Lower leg skin (tissue), 4 donors: ENCODE data around the gene RAD23B. TPM values are rescaled to one million over a fixed set of nuclear protein-coding genes. Genes with fewer than 3 reads are reported as not detected.

Experiments
- DNase-seq, 2 donors: peaks; one replicate each; pipeline ENCODE4 v3.0.0-alpha.2; 2019; ENCODE audit warnings: low spot score in 2 of 2
- H3K4me3 ChIP-seq: fragments of 200-600 bp; sonication (generic); 2 replicates; pipeline ENCODE4 v1.5.1; 2017; ENCODE audit warnings: mild to moderate bottlenecking, low read depth; ENCODE audit not compliant: poor library complexity, severe bottlenecking
- POLR2A ChIP-seq, 2 donors: fragments of 450-650 bp; IDR thresholded peaks; one replicate each; pipeline ENCODE4 v1.6.1; 2016 to 2017; ENCODE audit warnings: antibody characterized with exemption in 2 of 2, mild to moderate bottlenecking in 1 of 2, moderate library complexity in 1 of 2
- WGBS, 2 donors: methylation state at CpG; one replicate each; pipeline ENCODE4 v1.1.5; 2018; 5-methylcytosine and 5-hydroxymethylcytosine counted together
- intact Hi-C: fragments of 100-400 bp; cut with DNase I; formaldehyde crosslinking; loops from one replicate; pipeline ENCODE4 v1.15.0; 2023; ENCODE audit warnings: low total_unique reads
- total RNA-seq, 4 donors: library from RNA; depleted of rRNA; stranded (reverse); fragments of >200 nt; gene quantifications; one replicate each; pipeline ENCODE4 v1.1.0, GENCODE V29; 2016
- TF ChIP-seq, protein P1 (sequence below), 3 donors: fragments of 450-650 bp; IDR thresholded peaks; one replicate each; pipeline ENCODE4 v1.5.1; 2016; ENCODE audit warnings: antibody characterized with exemption in 3 of 3, mild to moderate bottlenecking in 3 of 3, moderate library complexity in 2 of 3

Gene RAD23B
- total RNA-seq, 4 donors from 2014 or later: 88.6 to 136 (median 114) TPM

GRCh38 chr9:107261106-107261505 lies 22.0 kb upstream of the RAD23B start:
- WGBS, 2 donors: 69 to 84% methylated on average over 5 of the region's 5 CpGs
- H3K4me3 ChIP-seq: no peak overlapping the region
- TF ChIP-seq, protein P1, sequence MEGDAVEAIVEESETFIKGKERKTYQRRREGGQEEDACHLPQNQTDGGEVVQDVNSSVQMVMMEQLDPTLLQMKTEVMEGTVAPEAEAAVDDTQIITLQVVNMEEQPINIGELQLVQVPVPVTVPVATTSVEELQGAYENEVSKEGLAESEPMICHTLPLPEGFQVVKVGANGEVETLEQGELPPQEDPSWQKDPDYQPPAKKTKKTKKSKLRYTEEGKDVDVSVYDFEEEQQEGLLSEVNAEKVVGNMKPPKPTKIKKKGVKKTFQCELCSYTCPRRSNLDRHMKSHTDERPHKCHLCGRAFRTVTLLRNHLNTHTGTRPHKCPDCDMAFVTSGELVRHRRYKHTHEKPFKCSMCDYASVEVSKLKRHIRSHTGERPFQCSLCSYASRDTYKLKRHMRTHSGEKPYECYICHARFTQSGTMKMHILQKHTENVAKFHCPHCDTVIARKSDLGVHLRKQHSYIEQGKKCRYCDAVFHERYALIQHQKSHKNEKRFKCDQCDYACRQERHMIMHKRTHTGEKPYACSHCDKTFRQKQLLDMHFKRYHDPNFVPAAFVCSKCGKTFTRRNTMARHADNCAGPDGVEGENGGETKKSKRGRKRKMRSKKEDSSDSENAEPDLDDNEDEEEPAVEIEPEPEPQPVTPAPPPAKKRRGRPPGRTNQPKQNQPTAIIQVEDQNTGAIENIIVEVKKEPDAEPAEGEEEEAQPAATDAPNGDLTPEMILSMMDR (IDR thresholded peaks at IDR 0.05): no peak
- no peak for TF ChIP-seq POLR2A (IDR thresholded peaks at IDR 0.05)
- no peak for DNase-seq
- intact Hi-C loops: no loop called here

GRCh38 chr9:107263289-107263688 lies 19.8 kb upstream of the RAD23B start:
- WGBS, 2 donors: 62 to 69% methylated on average over 2 of the region's 2 CpGs
- no peak overlapping the region for H3K4me3 ChIP-seq
- intact Hi-C loops: no loop called here
- TF ChIP-seq, protein P1 (IDR thresholded peaks at IDR 0.05): no peak
- TF ChIP-seq POLR2A (IDR thresholded peaks at IDR 0.05): no peak
- DNase-seq: no peak

DNA sequence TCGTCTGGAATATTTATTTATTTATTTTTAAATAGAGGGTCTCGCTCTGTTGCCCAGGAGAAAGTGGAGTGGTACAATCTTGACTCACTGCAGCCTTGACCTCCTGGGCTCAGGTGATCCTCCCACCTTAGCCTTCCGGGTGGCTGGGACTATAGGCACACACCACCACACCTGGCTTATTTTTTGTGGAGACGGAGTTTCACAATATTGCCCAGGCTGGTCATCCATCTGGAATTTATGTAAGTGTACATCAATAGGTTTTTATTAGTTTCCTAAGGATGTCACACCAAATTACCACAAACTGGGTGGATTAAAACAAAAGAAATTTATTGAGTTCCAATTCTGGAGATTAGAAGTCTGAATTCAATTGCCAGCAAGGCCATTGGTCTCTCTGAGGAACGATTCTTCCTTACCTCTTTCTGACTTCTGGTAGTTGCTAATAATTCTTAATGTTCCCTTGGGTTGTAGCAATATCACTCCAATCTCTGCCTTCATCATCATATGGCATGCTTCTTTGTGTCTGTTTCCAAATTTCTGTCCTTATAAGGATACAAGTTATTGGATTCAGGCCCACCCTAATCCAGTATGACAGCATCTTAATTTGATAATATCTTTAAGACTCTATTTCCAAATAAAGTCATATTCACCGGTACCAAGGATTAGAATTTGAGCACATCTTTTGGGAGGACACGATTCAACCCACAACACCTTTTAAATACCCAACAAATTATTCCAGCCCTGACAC lies 16.3 kb upstream of the RAD23B start:
- DNase-seq: no peak
- 68 to 72% methylated on average over 7 of the region's 7 CpGs for WGBS, 2 donors
- no peak for TF ChIP-seq POLR2A (IDR thresholded peaks at IDR 0.05)
- TF ChIP-seq, protein P1 (IDR thresholded peaks at IDR 0.05): no peak
- H3K4me3 ChIP-seq: no peak overlapping the region
- intact Hi-C loops: no loop called here

DNA sequence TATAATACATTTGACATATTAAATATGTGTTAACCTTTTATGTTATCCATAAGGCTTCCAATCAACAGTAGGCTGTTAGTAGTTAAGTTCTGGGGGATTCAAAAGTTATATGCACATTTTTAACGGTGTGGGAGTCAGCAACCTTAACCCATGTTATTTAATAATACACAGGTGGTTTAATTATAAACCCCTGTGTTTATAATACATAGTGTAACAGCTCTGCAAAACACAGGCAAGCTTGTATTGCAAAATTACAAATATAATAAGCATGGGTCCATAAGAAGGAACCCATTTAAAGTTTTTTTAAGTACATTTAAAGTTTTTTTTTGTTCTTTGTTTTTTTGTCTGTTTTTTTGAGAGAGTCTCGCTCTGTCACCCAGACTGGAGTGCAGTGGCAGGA lies 14.5 kb upstream of the RAD23B start:
- DNase-seq: no peak
- no peak overlapping the region for H3K4me3 ChIP-seq
- 86 to 91% methylated on average over 2 of the region's 2 CpGs for WGBS, 2 donors
- intact Hi-C loops: no loop called here
- TF ChIP-seq POLR2A (IDR thresholded peaks at IDR 0.05): no peak

DNA sequence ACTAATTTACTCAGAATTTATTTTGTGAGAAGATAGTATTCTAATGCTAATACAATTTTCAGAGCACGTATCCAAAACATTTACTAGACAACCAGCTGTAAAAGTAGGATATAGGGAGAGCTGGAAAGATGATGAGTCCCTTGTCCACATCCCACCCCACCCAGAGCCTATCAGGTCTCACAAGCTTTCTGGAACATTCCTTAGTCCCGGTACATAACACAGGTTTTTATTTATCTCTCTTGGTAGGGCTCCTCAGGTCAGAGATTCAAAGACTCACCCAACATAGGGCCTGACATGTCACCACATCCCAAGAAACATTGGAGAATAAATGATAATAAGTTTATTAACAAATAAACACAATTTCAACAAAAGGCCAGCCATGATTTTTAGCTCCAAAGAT lies 13.8 kb upstream of the RAD23B start:
- 90% methylated on average over 2 of the region's 2 CpGs for WGBS, 2 donors
- TF ChIP-seq, protein P1 (IDR thresholded peaks at IDR 0.05): no peak
- TF ChIP-seq POLR2A (IDR thresholded peaks at IDR 0.05): no peak
- H3K4me3 ChIP-seq: no peak overlapping the region
- intact Hi-C loops: no loop called here
- DNase-seq: no peak

DNA sequence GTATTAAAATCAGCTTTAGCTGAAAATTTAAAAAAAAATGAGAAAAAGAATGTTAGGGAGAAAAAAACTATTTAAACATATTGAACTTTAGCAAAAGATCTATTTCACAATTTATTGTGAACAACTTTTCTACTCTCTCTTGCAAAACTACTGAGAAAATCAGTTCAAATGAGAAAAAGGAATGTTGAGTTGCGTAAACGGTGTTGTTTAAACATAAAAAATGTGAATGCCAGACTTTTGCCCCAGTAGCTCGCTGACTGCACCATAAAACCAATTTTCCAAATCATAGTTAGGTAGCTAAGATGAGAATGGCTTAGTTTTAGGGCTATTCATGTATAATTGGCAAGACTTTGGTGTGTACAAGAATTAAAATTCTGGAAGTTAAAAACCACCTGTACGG lies 13.4 kb upstream of the RAD23B start:
- WGBS, 2 donors: 93 to 97% methylated on average over 4 of the region's 4 CpGs
- intact Hi-C loops: no loop called here
- no peak for DNase-seq
- no peak overlapping the region for H3K4me3 ChIP-seq
- no peak for TF ChIP-seq POLR2A (IDR thresholded peaks at IDR 0.05)
- TF ChIP-seq, protein P1 (IDR thresholded peaks at IDR 0.05): no peak
